ENCODE data around the gene INSIG1.

INSIG1 gene

DNA sequence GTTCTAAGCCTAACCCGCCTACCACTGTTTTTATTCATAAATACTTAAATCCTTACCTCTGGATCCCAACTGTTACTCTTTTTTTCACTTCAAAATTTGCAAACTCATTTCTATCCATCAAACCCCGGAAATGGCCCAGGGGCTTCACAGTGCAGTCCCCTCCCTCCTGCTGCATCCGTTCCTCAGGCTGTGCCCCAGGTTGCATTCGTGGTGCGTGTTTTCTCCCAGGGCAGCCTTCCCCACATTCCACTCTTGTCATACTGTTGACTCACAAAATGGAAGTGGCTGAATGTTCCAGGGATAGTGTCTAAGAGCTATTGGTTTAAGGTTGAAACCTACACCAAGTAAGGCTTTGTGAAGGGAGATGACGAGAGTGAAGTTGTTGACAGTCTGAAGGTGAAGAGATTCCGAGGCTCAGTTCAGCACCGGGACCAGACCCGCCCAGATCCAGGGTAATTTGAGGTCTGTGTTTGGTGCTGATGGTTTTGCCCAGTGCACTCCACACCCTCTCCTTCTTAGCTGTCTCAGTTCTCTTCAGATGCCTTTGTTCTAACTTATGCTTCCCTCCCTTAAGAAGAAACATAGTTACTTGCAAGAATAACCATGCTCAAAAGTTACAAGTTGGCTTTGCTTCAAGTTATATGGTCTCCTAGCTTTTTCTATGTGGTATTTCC, 7.7 kb downstream of the INSIG1 start:
- no peak for DNase-seq

DNA sequence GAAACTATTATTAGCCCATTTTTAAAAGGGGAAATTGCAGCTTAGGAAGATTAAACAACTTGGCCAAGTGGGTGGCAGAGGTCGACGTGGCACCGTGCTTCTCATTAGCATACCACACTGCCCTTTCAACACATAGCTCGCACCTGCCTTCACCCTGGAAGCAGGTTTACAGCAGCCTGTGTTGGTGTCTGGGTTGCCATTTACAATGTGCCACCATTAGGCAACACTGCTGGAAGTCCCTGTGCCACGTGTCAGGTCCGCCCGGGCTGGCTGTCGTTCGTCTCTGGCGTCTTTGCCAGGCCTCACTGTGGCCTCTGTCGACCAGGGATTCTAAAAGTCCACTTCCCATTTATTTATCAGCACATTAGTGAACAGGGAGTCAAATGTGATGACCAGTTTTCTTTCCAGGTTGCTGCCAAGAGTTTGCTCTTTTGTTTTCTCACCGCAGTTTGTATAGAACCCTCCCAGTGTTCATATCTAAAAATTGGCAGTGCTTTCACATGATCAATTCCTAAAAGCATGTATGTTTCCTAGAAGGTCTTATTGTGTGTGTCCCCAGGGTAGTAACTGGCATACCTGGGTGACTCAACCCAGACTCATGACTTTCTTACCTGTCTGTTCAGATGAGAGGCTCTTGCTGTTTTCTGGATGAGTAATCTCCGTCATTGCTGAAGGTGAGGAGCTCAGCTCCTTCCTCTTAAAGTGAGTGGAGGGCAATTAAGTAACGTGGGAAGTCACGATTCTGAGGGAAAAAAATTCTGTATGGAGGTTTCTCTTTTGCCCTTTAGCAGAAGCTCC, 9.2 kb downstream of the INSIG1 start:
- DNase-seq = no peak

DNA sequence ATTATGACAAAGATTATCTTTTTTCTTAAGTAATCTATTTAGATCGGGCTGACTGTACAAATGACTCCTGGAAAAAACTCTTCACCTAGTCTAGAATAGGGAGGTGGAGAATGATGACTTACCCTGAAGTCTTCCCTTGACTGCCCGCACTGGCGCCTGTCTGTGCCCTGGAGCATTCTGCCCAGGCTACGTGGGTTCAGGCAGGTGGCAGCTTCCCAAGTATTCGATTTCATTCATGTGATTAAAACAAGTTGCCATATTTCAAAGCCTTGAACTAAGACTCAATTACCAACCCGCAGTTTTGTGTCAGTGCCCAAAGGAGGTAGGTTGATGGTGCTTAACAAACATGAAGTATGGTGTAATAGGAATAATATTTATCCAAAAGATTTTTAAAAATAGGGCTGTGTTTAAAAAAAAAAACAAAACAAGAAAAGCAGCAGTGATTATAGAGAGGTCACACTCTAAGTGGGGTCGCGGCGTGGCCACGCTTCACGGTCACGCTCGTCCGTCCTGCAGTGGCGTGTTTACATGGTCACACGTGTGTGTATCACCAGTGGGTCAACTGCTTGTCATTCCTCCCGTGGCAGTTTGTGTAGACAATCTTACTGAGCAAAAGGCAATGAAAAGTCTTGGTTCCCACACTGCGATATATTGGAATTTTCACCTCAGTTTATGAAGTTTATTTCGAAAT, 10.8 kb downstream of the INSIG1 start:
- no peak for DNase-seq

DNA sequence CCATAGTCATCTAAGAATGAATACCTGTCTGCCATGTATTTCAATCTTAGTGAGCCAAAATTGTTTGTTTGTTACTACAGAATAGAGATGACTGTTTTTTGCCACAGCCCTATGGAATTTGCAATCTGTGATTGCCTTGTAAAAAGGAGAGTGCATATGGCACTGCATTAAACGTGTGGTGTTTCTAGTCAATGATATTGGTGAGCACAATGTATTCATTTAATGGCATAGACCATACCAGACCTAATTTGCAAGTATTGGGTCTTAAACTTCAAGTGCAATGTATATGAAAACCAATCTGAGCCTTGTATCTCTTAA, 11.3 kb downstream of the INSIG1 start:
- DNase-seq = no peak

- no peak for DNase-seq
These were observed 12.9 kb downstream of the INSIG1 start for GRCh38 chr7:155310425-155311114.

- DNase-seq = no peak
These were observed 14.3 kb downstream of the INSIG1 start for GRCh38 chr7:155311826-155312537.

DNA sequence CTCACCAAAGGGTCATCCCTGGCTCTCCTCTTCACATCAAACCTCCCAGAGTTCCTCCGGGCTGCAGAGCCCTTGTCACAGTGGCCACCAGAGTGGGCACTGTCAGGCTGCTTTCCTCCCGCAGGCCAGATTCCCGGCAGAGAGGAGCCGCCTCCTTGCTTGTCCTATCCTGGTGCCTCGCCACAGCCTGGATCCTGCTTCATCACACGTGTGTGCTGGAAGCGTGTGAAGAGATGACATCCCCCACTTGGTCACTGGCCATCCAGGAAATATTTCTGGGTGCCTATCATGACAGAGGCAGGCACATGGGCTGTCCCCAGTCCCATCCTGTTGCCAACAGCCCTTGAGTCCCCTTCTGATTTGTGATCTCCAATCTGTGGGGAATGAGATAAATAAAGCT, 15.0 kb downstream of the INSIG1 start:
- no peak for DNase-seq

GRCh38 chr7:155313096-155313495, 15.4 kb downstream of the INSIG1 start:
- no peak for DNase-seq

DNA sequence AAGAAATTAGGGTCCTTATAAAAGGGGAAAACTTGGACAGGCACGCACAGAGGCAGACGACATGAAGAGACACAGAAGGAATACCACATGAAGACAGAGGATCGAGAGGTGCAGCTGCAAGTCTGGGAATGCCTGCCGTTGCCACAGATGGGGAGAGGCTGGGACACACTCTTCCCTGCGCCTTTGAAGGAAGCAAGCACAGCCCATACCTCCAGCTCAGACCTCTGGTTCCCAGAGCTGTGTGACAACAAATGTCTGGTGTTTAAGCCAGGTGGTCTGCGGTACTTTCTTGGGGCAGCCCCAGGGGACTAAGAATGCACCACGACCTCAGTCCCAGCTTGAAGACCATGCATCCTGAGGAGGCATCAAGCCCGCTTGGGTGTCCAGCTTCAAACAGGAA, 18.3 kb downstream of the INSIG1 start:
- DNase-seq = no peak

DNA sequence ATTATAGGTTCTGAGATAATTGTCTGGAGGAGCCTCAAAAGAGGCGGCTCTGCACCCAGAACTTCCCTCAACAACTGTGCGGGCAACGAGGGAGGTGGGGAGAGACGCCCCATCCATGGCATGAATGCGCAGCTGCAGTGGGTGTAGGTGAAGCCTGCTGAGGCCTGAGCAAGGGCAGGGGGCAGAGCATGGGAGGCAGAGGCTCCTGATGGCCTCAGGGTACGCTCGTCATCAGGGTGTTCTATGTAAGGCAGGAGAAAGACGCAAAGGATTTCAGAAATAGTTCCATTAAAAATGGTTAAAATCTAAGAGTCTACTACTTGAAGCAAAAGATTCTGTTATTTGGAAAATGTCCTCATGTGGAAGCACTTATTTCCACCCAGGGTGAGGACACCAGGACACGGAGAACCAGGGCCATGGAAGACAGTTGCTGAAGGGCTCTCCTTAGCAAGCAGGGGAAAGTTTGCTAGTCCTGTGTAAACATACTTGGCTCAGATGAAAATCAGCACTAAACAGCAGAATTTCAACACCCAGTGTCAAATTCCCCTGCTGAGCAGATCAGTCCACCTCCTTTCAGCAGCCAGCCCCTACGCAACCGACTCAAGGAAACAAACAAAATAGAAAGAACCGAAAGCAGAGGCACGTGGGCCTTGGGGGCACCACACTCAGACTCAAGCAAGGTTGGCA, 18.9 kb downstream of the INSIG1 start:
- DNase-seq = no peak

GRCh38 chr7:155317114-155317434, 19.4 kb downstream of the INSIG1 start:
- no peak for DNase-seq

- DNase-seq = no peak
These were observed 20.6 kb downstream of the INSIG1 start for GRCh38 chr7:155318245-155318644.

DNA sequence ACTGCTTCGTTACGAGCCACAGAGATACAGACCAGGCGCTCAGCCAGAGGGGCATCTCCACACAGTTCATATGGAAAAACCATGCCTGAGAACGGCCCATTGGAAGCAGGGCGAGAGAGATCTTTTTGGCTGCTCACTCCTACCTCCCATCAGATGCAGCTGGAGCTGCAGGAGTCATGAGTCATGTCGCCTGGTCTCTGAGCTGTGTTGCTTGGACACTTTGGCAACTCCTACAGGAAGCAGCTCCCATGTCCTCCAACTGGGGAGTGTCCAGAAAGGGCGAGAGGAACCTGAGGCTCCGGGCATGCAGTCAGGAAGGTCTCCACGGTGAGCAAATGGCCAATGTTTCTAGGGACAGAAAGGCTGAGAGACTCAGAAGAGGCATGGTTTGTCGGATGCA, 24.9 kb downstream of the INSIG1 start:
- DNase-seq = no peak

GRCh38 chr7:155323001-155323638, 25.4 kb downstream of the INSIG1 start:
- no peak for DNase-seq

GRCh38 chr7:155324012-155324917, 26.6 kb downstream of the INSIG1 start:
- DNase-seq = peak; percentile 23

DNA sequence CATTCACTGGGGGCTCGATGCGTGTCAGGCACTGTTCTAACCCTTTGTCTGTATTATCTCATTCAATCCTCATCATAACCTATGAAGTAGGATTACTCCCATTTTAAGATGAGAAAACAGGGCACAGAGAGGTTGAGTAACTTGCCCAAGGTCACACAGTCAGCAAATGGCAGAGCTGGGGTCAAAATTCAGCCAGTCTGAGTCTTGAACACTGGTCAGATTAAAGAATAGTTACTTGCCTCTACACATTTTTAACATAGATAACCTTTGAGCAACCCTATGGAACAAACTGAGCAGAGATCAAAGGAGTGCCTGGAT, 27.2 kb downstream of the INSIG1 start:
- no peak for DNase-seq

- DNase-seq = no peak
These were observed 28.7 kb downstream of the INSIG1 start for GRCh38 chr7:155326385-155326784.

GRCh38 chr7:155327590-155328320, 30.1 kb downstream of the INSIG1 start:
- DNase-seq = no peak

GRCh38 chr7:155329225-155329624, 31.5 kb downstream of the INSIG1 start:
- DNase-seq = no peak

- no peak for DNase-seq
These were observed 33.7 kb downstream of the INSIG1 start for GRCh38 chr7:155331396-155331795.

All from NCI-H1092 treated with DMSO at 0.1 percent for 48 hours (cell line).